Fibroblast of mammary gland (primary cell): Measurements from ENCODE around the gene APLF.

Experiments
- DNase-seq: peaks from one replicate; pipeline ENCODE4 v3.0.0-alpha.2; 2010; ENCODE audit warnings: low read depth
- H3K4me3 ChIP-seq: 2 replicates; pipeline ENCODE4 v1.5.1; 2011; ENCODE audit warnings: low read depth, mild to moderate bottlenecking, low read length, moderate library complexity; ENCODE audit not compliant: control insufficient read depth
- TF ChIP-seq, protein P1 (sequence below): conservative IDR thresholded peaks from 2 replicates; pipeline ENCODE4 v1.5.1; 2011; ENCODE audit warnings: low read depth, low read length, inconsistent platforms; ENCODE audit not compliant: control insufficient read depth, insufficient read depth

Gene APLF

DNA sequence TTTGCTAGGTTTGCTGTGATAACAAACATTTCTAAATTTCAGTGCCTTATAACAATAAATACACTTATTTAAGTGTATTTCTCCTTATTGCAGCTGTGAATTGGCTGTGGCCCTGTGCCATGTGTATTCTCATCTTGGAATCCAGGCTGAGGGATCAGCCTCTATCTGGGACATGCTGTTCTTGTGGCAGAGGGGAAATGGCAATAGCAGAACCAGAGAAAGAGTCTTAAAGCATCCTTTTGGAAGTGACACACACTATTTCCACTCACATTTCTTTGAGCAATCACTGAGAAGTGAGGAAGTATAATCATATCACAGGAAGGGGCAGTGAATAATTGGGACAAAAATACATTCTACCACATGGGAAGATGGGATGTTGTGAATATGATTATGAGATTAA is 109.8 kb downstream of the APLF start:
- H3K4me3 ChIP-seq: no peak overlapping the region
- DNase-seq: no peak
- TF ChIP-seq, protein P1, sequence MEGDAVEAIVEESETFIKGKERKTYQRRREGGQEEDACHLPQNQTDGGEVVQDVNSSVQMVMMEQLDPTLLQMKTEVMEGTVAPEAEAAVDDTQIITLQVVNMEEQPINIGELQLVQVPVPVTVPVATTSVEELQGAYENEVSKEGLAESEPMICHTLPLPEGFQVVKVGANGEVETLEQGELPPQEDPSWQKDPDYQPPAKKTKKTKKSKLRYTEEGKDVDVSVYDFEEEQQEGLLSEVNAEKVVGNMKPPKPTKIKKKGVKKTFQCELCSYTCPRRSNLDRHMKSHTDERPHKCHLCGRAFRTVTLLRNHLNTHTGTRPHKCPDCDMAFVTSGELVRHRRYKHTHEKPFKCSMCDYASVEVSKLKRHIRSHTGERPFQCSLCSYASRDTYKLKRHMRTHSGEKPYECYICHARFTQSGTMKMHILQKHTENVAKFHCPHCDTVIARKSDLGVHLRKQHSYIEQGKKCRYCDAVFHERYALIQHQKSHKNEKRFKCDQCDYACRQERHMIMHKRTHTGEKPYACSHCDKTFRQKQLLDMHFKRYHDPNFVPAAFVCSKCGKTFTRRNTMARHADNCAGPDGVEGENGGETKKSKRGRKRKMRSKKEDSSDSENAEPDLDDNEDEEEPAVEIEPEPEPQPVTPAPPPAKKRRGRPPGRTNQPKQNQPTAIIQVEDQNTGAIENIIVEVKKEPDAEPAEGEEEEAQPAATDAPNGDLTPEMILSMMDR: no peak

DNA sequence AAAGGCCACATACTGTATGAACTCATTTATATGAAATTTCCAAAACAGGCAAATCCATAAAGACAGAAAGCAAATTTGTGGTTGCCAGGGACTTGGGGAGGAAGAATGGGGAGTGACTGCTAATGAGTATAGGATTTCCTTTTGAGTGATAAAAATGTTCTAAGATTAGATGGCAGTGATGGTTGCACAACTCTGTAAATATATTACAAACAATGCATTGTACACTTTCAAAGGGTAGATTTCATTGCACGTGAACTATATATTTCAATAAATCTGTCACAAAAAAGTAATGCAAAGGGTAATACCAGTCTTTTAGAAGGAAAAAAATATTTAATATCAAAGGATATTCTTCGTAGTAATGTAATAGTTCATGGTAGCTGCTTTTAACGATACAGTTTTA is 112.3 kb downstream of the APLF start:
- H3K4me3 ChIP-seq: no peak overlapping the region
- no peak for DNase-seq
- TF ChIP-seq, protein P1: no peak

DNA sequence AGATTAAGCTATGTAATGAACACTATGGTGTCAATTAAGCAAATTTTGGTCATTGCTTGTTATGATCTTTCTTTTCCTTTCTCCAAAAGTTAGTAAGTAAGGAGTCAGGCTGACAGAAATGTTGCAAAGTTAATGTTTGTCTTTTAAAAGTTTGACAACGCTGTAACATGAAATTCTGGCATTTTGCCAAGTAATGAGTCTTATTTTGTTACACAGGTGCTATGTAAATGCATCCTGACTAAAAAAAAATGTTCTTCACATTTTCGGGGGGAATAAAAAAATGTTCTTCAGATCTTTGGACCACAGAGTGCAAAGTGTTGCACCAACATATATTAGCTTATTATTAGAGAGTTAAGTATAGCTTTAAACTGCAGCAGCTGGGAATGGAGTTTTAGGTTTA is 121.2 kb downstream of the APLF start:
- no peak overlapping the region for H3K4me3 ChIP-seq
- no peak for DNase-seq
- TF ChIP-seq, protein P1: no peak

DNA sequence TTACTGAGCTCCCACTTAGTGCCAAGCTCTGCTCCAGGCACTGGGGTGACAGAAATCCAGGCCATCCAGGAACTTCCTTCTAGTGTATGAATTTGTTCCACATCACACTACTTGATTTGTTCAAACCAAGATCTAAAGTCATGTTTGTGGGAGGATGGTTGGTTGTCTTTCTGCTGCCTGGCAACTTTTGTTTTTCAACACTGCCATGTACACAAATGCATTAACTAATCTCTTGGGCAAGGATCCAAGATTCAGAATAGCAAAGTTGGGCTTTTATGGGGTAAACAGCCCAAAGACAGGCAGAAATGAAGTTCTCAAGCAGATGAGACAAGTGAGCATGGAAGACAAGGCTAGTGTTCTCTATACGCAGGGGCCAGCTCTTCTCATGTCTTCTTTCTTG is 122.6 kb downstream of the APLF start:
- TF ChIP-seq, protein P1: no peak
- DNase-seq: no peak

DNA sequence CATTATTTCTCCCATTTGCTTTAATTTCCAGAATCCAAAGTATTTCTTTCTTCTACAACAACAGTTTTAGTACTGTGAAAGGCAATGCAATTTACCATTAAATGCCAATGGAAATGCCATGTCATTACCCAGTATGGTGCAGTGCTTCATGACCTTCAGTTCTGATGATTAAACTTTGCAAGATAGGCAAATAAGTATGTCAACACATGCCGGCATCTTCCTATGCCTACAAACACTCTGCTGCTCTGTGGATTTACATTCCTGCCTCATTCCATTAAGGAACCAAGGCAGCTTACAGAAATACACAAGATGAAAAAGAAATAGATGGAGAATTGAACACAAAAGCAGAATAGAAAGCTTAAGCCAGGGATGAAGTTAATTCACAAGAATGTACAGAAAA is 123.3 kb downstream of the APLF start:
- TF ChIP-seq, protein P1: no peak
- no peak overlapping the region for H3K4me3 ChIP-seq
- DNase-seq: no peak

More for the DNA sequence above, 122.6 kb downstream of the APLF start:
- no peak overlapping the region for H3K4me3 ChIP-seq

DNA sequence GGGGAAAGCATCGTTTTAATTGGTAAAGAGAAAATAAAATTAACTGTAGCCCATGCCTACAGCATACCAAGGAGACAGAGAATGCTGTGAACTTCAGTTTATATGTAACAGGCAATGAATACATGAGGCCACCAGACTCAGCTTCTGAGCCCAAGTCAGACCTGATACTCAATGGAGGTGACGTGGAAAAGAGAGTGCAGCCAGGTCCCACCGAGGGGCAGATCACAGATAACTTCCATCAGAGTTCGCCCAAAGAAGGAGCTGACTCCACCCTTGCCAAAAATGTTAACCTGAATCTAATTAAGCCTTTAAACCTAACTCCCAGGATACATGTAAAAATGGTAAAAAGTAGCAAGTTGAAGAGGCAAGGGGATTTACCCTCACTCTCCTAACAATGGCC is 123.8 kb downstream of the APLF start:
- H3K4me3 ChIP-seq: no peak overlapping the region
- no peak for DNase-seq
- TF ChIP-seq, protein P1: no peak

DNA sequence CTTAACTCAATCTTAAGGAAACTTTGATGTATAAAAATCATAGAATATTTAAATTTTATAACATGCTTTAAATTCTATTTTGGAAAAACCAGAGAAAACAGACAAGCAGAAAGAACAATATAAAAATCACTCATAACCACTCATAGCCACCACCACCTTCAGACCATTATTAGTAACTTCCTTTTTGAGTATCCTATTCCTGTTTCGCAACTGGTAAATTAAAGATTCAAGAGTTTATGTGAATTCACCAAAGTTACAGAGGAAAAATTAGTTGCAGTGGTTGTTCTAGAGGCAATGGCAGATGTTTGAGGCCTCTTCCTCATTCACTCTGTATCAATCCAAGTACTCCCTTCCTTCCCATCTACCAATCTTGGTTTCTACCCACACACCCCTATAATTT is 126.7 kb downstream of the APLF start:
- DNase-seq: no peak
- TF ChIP-seq, protein P1: no peak
- no peak overlapping the region for H3K4me3 ChIP-seq
